A673 (cell line): ENCODE results near the gene MAPK8IP1. TPM values are rescaled to one million over a fixed set of nuclear protein-coding genes. Genes with fewer than 3 reads are reported as not detected.
A peak's percentile ranks its signal among the peaks of the same experiment; 100 is the strongest.

ENCODE experiments used
- BruUV-seq: library from RNA; stranded (reverse); fragments of 400-500 nt; replicated peaks from 2 replicates; lab custom pipeline; 2021; lab: Mats Ljungman, UMichigan
- CTCF ChIA-PET: fragments of 300-600 bp; sonication (Branson Sonifier 250); formaldehyde crosslinking; loops from one replicate; lab custom pipeline; 2022; ENCODE audit warnings: antibody characterized with exemption; lab: Charles Lee
- POLR2A ChIA-PET: fragments of 300-600 bp; sonication (Branson Sonifier 250); formaldehyde crosslinking; loops from one replicate; lab custom pipeline; 2022; ENCODE audit warnings: antibody characterized with exemption; ENCODE audit not compliant: low non-redundant PET; lab: Charles Lee
- DNase-seq: peaks from one replicate; pipeline ENCODE4 v3.0.0-alpha.2; 2015; ENCODE audit warnings: low spot score
- H3K27ac ChIP-seq: fragments of 200-600 bp; sonication (generic); 2 replicates; pipeline ENCODE4 v1.5.1; 2016; ENCODE audit warnings: mixed run types, low read depth, mild to moderate bottlenecking, mixed read lengths, antibody characterized with exemption, low read length; ENCODE audit not compliant: poor library complexity, severe bottlenecking
- H3K27me3 ChIP-seq: fragments of 200-600 bp; sonication (generic); replicated peaks from 2 replicates; pipeline ENCODE4 v1.6.1; 2017; ENCODE audit warnings: mixed run types, low read depth, mild to moderate bottlenecking, mixed read lengths, antibody characterized with exemption, low read length; ENCODE audit not compliant: insufficient read depth, poor library complexity
- H3K36me3 ChIP-seq: fragments of 200-600 bp; sonication (generic); 2 replicates; pipeline ENCODE4 v1.6.1; 2016; ENCODE audit warnings: mixed run types, mild to moderate bottlenecking, mixed read lengths, antibody characterized with exemption, low read length; ENCODE audit not compliant: insufficient read depth, poor library complexity, severe bottlenecking
- H3K4me1 ChIP-seq: fragments of 200-600 bp; sonication (generic); 2 replicates; pipeline ENCODE4 v1.6.1; 2017; ENCODE audit warnings: mixed run types, mild to moderate bottlenecking, mixed read lengths, antibody characterized with exemption, low read length; ENCODE audit not compliant: insufficient read depth, poor library complexity, severe bottlenecking
- H3K4me3 ChIP-seq: fragments of 200-600 bp; sonication (generic); 2 replicates; pipeline ENCODE4 v1.5.1; 2016; ENCODE audit warnings: low read depth, mixed run types, mild to moderate bottlenecking, mixed read lengths, low read length; ENCODE audit not compliant: poor library complexity, severe bottlenecking
- H3K9me3 ChIP-seq: fragments of 200-600 bp; sonication (generic); 2 replicates; pipeline ENCODE4 v1.6.1; 2016; ENCODE audit warnings: mixed run types, low read depth, mild to moderate bottlenecking, mixed read lengths, antibody characterized with exemption, low read length; ENCODE audit not compliant: poor library complexity, severe bottlenecking
- EZH2 ChIP-seq: fragments of 200-600 bp; sonication (generic); IDR thresholded peaks from 2 replicates; pipeline ENCODE4 v1.6.1; 2017; ENCODE audit warnings: borderline replicate concordance, low read depth, mild to moderate bottlenecking, mixed read lengths, antibody characterized with exemption, low read length; ENCODE audit not compliant: poor library complexity, severe bottlenecking
- intact Hi-C: fragments of 100-400 bp; cut with micrococcal nuclease; formaldehyde crosslinking; loops from one replicate; pipeline ENCODE4 v1.10.0; 2022; ENCODE audit not compliant: unreplicated experiment
- total RNA-seq: library from RNA; stranded (reverse); gene quantifications from 2 replicates; pipeline ENCODE4 v1.2.3, GENCODE V29; 2021
- TF ChIP-seq, protein P1 (sequence below): fragments of 300-800, 200-600 bp; sonication (generic); conservative IDR thresholded peaks from 2 replicates; pipeline ENCODE4 v1.5.1; 2017; ENCODE audit warnings: low read depth, mild to moderate bottlenecking, antibody characterized with exemption, low read length, moderate library complexity, mixed read lengths

MAPK8IP1 gene
- total RNA-seq, 1 experiment from 2014 or later = 46.0 TPM

DNA sequence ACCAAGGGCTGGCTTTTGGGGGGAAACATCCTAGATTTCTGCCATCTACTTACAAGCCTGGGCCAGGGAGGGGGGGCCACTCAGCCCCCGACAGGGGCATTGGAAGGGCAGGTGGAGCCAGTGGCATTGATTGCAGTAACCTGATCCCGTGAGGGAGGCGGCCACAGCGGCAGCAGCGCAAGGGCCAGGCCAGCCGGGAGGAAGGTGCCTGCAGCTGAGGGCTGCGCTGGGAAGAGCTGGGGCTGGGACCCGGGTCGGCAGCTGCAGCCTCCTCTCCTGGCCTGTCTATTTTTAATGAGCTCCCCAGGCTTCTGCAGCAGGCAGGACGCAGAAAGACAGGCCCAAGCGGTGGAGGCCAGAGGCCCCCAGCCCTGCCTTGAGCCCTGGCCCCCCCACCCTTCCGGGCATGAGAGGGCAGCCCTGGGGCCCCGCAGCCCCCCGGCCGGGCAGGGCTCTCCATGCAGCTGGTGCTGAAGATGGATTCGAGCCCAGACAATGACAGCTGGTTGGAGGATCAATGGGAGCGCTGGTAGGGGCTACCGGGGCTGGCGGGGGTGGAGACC lies 11.1 kb downstream of the MAPK8IP1 start:
- Histone ChIP-seq H3K9me3 (no peaks in the 10 kb centered on the region), H3K4me1 (peaks cover 26% of the 10 kb centered on the region), H3K36me3 (no peaks in the 10 kb centered on the region), H3K27ac (no peak overlapping the region), H3K4me3 (no peak overlapping the region), H3K27me3 (no peaks in the 10 kb centered on the region)
- BruUV-seq = no TSS peak
- CTCF ChIA-PET = no interaction called here
- POLR2A ChIA-PET = interaction anchor here (0.5 kb wide), 1 partner anchor 121 kb away, joined by 5 read pairs; no protein-coding TSS in a partner anchor
- intact Hi-C loops = no loop called here
- peak; percentile 51 for DNase-seq
- TF ChIP-seq EZH2 = no peak
- TF ChIP-seq, protein P1, sequence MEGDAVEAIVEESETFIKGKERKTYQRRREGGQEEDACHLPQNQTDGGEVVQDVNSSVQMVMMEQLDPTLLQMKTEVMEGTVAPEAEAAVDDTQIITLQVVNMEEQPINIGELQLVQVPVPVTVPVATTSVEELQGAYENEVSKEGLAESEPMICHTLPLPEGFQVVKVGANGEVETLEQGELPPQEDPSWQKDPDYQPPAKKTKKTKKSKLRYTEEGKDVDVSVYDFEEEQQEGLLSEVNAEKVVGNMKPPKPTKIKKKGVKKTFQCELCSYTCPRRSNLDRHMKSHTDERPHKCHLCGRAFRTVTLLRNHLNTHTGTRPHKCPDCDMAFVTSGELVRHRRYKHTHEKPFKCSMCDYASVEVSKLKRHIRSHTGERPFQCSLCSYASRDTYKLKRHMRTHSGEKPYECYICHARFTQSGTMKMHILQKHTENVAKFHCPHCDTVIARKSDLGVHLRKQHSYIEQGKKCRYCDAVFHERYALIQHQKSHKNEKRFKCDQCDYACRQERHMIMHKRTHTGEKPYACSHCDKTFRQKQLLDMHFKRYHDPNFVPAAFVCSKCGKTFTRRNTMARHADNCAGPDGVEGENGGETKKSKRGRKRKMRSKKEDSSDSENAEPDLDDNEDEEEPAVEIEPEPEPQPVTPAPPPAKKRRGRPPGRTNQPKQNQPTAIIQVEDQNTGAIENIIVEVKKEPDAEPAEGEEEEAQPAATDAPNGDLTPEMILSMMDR = no peak

DNA sequence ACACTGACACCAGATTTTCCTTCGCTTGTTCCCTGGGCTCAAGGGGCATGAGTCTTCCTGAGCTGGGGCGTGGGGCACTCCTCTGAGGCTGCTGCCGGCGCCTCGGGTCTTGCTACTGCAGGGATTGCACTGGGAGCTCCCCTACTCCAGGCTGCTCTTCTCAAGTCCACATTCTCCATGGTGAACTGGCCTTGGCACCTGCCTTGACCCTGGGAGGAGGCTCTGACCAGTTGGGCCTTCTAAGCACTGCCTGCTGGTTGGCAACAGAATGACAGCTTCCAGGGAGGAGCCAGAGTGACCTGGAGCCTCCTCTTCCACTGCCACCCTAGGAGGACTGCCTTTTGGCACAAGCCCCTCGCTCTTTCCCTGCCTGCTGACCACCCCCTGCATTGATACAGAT lies 12.1 kb downstream of the MAPK8IP1 start:
- TF ChIP-seq, protein P1 = no peak
- no TSS peak for BruUV-seq
- intact Hi-C loops = no loop called here
- H3K4me3 ChIP-seq = no peak overlapping the region
- H3K27ac ChIP-seq = no peak overlapping the region
- H3K9me3 ChIP-seq = no peaks in the 10 kb centered on the region
- H3K27me3 ChIP-seq = no peaks in the 10 kb centered on the region
- ChIA-PET CTCF (interaction anchor here (0.6 to 1.2 kb wide), 2 partner anchors 24 to 25 kb away, joined by 3 read pairs; no protein-coding TSS in a partner anchor), POLR2A (interaction anchor here (0.6 kb wide), 1 partner anchor 826 kb away, joined by 3 read pairs; no protein-coding TSS in a partner anchor)
- peaks cover 26% of the 10 kb centered on the region for H3K4me1 ChIP-seq
- DNase-seq = no peak
- H3K36me3 ChIP-seq = no peaks in the 10 kb centered on the region

DNA sequence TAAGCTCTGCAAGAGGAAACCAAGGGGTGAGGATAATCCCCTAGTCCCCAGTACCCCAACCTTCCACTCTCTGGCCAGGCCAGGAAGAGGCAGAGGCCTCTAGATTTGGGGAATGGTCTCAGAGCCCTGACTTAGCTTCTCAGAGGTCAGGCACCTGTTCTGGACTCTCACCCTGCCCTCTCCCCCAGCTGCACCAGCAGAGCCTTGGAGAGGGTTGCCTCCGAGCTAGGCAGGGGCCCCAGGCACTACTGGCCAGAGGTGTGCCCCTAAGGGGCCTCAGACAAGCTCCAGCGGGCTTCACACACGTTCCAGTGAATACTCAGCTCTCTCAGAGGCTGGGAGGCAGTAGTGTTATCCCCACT lies 13.6 kb downstream of the MAPK8IP1 start:
- no peak for TF ChIP-seq EZH2
- TF ChIP-seq, protein P1 = no peak
- Histone ChIP-seq H3K36me3 (no peaks in the 10 kb centered on the region), H3K27ac (no peak overlapping the region), H3K4me3 (peak overlapping the region; percentile 52), H3K27me3 (no peaks in the 10 kb centered on the region), H3K4me1 (peaks cover 26% of the 10 kb centered on the region), H3K9me3 (no peaks in the 10 kb centered on the region)
- ChIA-PET CTCF (interaction anchor here (1.0 to 1.1 kb wide), 2 partner anchors 19 to 26 kb away, joined by 4 read pairs; no protein-coding TSS in a partner anchor), POLR2A (no interaction called here)
- DNase-seq = no peak
- no TSS peak for BruUV-seq
- intact Hi-C loops = no loop called here
